WI38 (cell line): ENCODE results near the gene TMEM125.

Source experiments
- H3K4me3 ChIP-seq: 2 replicates; pipeline ENCODE4 v1.5.1; 2011; ENCODE audit warnings: low read depth, mild to moderate bottlenecking, control low read depth, low read length
- CTCF ChIP-seq: IDR thresholded peaks from 2 replicates; pipeline ENCODE4 v1.5.1; 2012; ENCODE audit warnings: low read depth, mild to moderate bottlenecking, control low read depth, low read length

TMEM125 gene

GRCh38 chr1:43282220-43283195 is 12.7 kb downstream of the TMEM125 start:
- no peak for TF ChIP-seq CTCF
- H3K4me3 ChIP-seq, result no peak overlapping the region

- TF ChIP-seq CTCF, result no peak
- no peak overlapping the region for H3K4me3 ChIP-seq
Observed at GRCh38 chr1:43284065-43284464, 14.3 kb downstream of the TMEM125 start.

- TF ChIP-seq CTCF, result no peak
- H3K4me3 ChIP-seq, result no peak overlapping the region
Observed at GRCh38 chr1:43284546-43285110, 14.8 kb downstream of the TMEM125 start.

- no peak within 1 kb of the TSS for H3K4me3 ChIP-seq
- no peak for TF ChIP-seq CTCF
Observed at GRCh38 chr1:43285269-43285990, 15.6 kb downstream of the TMEM125 start, which contains the start of gene C1orf210. Gene C1orf210 (minus strand): TSS chr1:43285581. CDS start chr1:43283270, 2,311 bp downstream.

- no peak overlapping the region for H3K4me3 ChIP-seq
- TF ChIP-seq CTCF, result no peak
Observed at GRCh38 chr1:43286115-43286514, 16.3 kb downstream of the TMEM125 start.

GRCh38 chr1:43286533-43286932 is 16.8 kb downstream of the TMEM125 start:
- H3K4me3 ChIP-seq, result no peak overlapping the region
- no peak for TF ChIP-seq CTCF
